Fibroblast of upper back skin (primary cell): ENCODE results near the gene USP17L28.
"Not testable (repeated sequence)": the region's sequence is repeated elsewhere in the genome, so short reads cannot be mapped to it uniquely, and the experiment has no call there.

Experiments
- DNase-seq: peaks from one replicate; pipeline ENCODE4 v3.0.0-alpha.2; 2013

Gene USP17L28, protein sequence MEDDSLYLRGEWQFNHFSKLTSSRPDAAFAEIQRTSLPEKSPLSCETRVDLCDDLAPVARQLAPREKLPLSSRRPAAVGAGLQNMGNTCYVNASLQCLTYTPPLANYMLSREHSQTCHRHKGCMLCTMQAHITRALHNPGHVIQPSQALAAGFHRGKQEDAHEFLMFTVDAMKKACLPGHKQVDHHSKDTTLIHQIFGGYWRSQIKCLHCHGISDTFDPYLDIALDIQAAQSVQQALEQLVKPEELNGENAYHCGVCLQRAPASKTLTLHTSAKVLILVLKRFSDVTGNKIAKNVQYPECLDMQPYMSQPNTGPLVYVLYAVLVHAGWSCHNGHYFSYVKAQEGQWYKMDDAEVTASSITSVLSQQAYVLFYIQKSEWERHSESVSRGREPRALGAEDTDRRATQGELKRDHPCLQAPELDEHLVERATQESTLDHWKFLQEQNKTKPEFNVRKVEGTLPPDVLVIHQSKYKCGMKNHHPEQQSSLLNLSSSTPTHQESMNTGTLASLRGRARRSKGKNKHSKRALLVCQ

GRCh38 chr4:9348593-9348992, at the start of gene USP17L28:
Gene USP17L28, plus strand, starts transcription at chr4:9348893. Its CDS starts 0 bp downstream, at chr4:9348893.
- not testable (repeated sequence) for DNase-seq

- not testable (repeated sequence) for DNase-seq
These were observed 24.5 kb upstream of the USP17L28 start for GRCh38 chr4:9324191-9324590.

- DNase-seq = not testable (repeated sequence)
These were observed 23.8 kb upstream of the USP17L28 start, which contains the start of gene USP17L24 for GRCh38 chr4:9324865-9325264. Gene USP17L24, plus strand, starts transcription at chr4:9325165. Its CDS starts 0 bp downstream, at chr4:9325165.

- not testable (repeated sequence) for DNase-seq
These were observed 19.1 kb upstream of the USP17L28 start, which contains the start of gene USP17L25 for GRCh38 chr4:9329611-9330010. Gene USP17L25, plus strand, starts transcription at chr4:9329911. Its CDS starts 0 bp downstream, at chr4:9329911.

- not testable (repeated sequence) for DNase-seq
These were observed 14.3 kb upstream of the USP17L28 start, which contains the start of gene USP17L26 for GRCh38 chr4:9334358-9334757. Gene USP17L26, plus strand, starts transcription at chr4:9334658. Its CDS starts 0 bp downstream, at chr4:9334658.

- not testable (repeated sequence) for DNase-seq
These were observed 9.6 kb upstream of the USP17L28 start, which contains the start of gene USP17L5 for GRCh38 chr4:9339103-9339502. Gene USP17L5, plus strand, starts transcription at chr4:9339403. Its CDS starts 0 bp downstream, at chr4:9339403.

DNA sequence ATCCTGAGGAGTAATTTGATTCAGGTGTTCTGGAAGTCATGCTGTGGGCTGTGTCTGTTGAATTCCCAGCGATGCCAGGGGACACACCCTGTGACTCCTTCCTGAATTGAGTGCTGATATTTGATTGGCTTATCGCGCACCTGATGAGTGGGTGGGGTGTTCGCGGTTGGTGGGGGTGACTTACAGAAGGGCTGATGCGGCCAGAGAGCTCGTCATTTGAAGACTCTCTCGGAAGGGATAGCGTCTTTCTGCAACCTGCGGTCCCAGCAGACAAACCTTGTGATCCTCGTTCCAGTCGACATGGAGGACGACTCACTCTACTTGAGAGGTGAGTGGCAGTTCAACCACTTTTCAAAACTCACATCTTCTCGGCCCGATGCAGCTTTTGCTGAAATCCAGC, 4.8 kb upstream of the USP17L28 start, which contains the start of gene USP17L27:
USP17L27 (plus strand) TSS at position 301 of the 400 bp plus-strand sequence; CDS start at position 301, 0 bp downstream.
- not testable (repeated sequence) for DNase-seq

DNA sequence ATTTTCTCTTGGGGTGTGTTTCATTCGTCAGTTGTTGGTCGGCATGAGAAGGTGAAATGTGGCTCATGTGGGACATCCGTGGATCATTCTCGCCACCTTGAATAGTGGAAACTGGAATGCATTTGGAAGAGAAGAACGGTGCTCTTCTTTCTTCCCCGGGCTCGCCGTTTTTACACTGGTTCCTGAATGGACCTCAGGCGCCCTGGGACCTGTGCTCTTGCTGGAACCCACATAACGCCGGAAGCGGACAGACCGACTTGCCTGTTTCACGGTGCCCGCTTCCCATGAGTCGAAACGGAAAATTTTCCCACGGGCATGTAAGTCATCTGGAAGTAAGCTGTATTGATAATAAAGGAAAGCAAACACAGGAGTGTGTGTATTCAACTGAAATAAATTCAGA, 2.2 kb downstream of the USP17L28 start:
- not testable (repeated sequence) for DNase-seq

DNA sequence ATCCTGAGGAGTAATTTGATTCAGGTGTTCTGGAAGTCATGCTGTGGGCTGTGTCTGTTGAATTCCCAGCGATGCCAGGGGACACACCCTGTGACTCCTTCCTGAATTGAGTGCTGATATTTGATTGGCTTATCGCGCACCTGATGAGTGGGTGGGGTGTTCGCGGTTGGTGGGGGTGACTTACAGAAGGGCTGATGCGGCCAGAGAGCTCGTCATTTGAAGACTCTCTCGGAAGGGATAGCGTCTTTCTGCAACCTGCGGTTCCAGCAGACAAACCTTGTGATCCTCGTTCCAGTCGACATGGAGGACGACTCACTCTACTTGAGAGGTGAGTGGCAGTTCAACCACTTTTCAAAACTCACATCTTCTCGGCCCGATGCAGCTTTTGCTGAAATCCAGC, 4.6 kb downstream of the USP17L28 start, which contains the start of gene USP17L29:
USP17L29 (plus strand) TSS at position 301 of the 400 bp plus-strand sequence; CDS start at position 301, 0 bp downstream.
- DNase-seq = not testable (repeated sequence)

DNA sequence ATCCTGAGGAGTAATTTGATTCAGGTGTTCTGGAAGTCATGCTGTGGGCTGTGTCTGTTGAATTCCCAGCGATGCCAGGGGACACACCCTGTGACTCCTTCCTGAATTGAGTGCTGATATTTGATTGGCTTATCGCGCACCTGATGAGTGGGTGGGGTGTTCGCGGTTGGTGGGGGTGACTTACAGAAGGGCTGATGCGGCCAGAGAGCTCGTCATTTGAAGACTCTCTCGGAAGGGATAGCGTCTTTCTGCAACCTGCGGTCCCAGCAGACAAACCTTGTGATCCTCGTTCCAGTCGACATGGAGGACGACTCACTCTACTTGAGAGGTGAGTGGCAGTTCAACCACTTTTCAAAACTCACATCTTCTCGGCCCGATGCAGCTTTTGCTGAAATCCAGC, 14.1 kb downstream of the USP17L28 start, which contains the start of gene USP17L30:
USP17L30 (plus strand) TSS at position 301 of the 400 bp plus-strand sequence; CDS start at position 301, 0 bp downstream.
- not testable (repeated sequence) for DNase-seq

DNA sequence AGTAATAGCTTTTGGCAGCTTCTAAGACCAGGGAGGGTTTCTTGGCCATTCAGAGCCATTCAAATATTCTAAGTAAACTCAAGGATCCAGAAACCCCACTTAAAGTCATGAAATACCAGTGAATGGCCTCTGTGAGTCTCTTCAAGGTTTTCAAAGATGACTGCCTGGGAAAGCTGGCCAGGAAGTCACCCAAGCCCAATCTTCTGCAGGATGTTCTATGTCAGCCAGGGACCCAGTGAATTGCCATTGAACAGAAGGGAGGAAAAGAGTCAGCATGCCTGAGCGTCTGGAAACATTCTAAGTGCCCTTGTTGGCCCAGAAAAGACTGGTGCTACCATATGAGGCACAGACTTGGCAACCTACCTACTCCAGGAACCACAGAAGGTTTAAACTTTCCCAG, 31.2 kb downstream of the USP17L28 start:
- DNase-seq = not testable (repeated sequence)

DNA sequence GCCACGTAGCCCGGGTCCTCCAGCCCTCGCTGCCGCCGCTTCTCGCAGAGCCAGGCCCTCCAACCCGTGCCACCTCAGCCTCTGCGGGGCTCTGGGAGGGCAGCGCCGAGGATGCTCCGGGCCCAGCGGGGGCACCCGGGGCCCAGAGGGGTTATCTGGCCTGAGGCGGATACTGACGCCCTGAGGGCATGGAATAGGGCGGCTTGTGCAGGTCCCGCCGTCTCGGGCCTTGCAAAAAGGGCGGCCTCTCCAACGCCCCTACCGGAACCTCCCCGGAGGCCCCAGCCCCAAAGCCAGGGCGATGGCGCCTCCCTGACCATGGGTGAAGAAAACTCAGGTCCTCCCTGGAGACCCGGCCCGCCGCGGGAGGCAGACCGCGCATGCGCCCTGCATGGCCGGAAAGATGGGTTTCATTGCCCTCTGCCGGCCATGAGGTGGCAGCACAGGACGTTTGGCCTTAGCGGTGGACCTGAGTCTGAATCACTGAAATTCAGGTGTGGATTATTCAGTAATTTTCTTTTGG, 32.4 kb downstream of the USP17L28 start:
- not testable (repeated sequence) for DNase-seq

DNA sequence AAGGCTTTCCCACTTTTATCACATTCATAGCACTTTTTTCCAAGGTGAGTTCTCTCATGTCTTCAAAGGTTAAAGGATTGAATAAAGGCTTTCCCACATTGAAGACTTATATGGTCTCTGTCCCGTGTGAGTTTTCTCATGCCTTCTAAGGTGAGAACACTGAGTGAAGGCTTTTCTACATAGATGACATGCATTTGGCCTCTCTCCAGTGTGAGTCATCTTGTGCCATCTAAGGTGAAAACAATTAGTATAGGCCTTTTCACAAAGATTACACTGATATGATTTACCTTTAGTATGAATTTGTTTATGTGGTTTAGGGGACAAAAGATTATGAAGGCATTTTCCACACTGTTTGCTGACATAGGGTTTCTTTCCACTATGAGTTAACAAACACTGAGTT, 35.4 kb downstream of the USP17L28 start:
- DNase-seq = no peak

- not testable (repeated sequence) for DNase-seq
These were observed 40.3 kb downstream of the USP17L28 start for GRCh38 chr4:9389001-9389400.
